ACC112 (cell line): ENCODE measurements around the gene STON2.

ENCODE experiments used
- H2AFZ ChIP-seq: fragments of 200-600 bp; sonication (generic); one replicate; pipeline ENCODE4 v1.6.0; 2017; ENCODE audit warnings: antibody characterized with exemption, low read length; ENCODE audit not compliant: unreplicated experiment
- H3K27ac ChIP-seq: fragments of 200-600 bp; sonication (generic); 2 replicates; pipeline ENCODE4 v1.5.1; 2014; ENCODE audit warnings: low read depth, mild to moderate bottlenecking, antibody characterized with exemption, low read length, moderate library complexity
- H3K27me3 ChIP-seq: fragments of 200-600 bp; sonication (generic); 2 replicates; pipeline ENCODE4 v1.6.1; 2014; ENCODE audit warnings: mild to moderate bottlenecking, antibody characterized with exemption, low read length, moderate library complexity, mixed read lengths; ENCODE audit not compliant: insufficient read depth
- H3K36me3 ChIP-seq: fragments of 200-600 bp; sonication (generic); 2 replicates; pipeline ENCODE4 v1.6.1; 2016; ENCODE audit warnings: mild to moderate bottlenecking, antibody characterized with exemption, low read length, moderate library complexity, mixed read lengths; ENCODE audit not compliant: insufficient read depth
- H3K4me1 ChIP-seq: fragments of 200-600 bp; sonication (generic); one replicate; pipeline ENCODE4 v1.6.1; 2016; ENCODE audit warnings: low read length, mixed read lengths; ENCODE audit not compliant: insufficient read depth, unreplicated experiment, control insufficient read depth
- H3K4me3 ChIP-seq: fragments of 200-600 bp; sonication (generic); 2 replicates; pipeline ENCODE4 v1.5.1; 2014; ENCODE audit warnings: mild to moderate bottlenecking, low read depth, low read length
- H3K79me2 ChIP-seq: fragments of 200-600 bp; sonication (generic); one replicate; pipeline ENCODE4 v1.6.0; 2016; ENCODE audit warnings: low read length; ENCODE audit not compliant: control insufficient read depth, unreplicated experiment, insufficient read depth

Gene STON2

DNA sequence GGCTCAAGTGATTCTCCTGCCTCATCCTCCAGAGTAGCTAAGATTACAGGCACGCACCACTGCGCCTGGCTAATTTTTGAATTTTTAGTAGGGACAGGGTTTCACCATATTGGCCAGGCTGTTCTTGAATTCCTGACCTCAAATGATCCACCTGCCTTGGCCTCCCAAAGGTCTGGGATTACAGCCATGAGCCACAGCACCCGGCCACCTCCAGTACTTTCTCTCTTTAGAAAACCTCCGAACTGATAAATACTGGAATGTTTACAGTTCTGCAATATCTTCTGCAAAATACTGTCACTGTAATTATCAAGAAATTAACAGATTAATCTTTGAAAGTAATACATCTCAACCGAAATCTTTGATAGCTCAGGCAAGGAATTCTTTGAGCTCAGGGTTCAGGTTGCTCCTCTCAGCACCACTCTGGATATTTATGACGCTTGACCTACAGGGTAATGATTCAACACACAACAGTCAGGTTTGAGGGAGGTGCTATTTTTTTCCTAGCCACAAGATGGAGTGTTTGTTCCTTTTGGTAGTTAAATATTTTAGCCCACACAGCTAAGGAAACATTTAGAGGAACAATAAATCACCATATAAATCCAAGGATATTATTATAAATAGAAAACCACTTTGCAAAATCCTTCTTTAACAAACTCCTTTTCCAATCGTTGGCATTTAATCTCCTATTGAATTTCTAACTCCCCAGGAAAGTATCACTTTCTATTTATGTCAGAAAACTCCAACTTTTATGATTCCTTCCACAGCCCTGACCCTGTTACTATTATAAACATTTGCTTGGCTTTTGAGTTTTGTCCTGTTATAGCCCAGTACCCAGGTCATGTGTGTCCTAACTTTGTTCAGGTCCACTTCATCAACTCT is 130.8 kb downstream of the STON2 start:
- Histone ChIP-seq H3K27ac (no peak overlapping the region), H3K4me1 (no peaks in the 10 kb centered on the region), H3K79me2 (no peaks in the 10 kb centered on the region), H3K27me3 (peaks cover 40% of the 10 kb centered on the region), H3K36me3 (no peaks in the 10 kb centered on the region), H3K4me3 (no peak overlapping the region), H2AFZ (no peak overlapping the region)

DNA sequence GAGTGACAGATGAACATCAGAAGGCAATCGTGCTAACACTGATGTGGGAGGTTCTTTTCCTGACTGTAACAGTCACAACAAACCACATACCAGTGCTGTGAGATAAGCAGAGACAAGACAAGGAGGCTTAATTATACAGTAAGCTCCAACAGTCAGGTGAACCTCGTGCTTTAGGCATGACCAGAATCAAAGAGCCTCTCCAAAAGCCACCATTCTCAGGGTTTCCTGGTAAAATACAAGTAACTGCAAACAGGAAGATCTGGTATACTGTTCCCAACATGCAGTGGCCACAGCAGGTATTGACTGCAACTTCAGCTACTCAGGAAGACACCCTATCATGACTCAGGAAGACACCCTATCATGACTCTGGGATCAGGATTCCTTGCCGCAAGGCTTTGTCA is 132.1 kb downstream of the STON2 start:
- H3K4me1 ChIP-seq, result no peaks in the 10 kb centered on the region

DNA sequence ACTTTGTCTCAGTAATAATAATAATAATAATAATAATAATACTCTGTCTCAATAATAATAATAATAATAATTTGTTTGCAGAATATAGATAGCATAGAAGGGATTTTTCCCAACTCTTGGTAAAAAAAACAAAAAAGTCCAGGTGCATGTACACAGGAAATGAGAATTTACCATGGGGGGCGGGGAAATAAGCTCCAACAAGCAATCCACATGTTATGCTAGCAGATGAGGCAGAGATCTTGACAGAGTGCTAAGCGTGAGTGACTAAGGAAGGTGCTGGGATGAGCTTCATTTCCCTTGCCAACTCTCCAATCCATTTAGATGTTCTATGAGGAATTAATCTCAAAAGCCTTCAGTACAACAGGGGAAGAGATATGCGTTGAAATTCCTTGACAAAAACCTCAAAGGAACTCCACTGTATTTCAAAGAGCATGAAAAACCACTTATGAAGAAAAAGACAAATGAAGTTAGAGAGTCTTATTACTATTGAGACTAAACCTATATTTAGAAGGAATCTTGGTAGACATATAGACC is 134.4 kb downstream of the STON2 start:
- no peak overlapping the region for H3K27ac ChIP-seq
- no peaks in the 10 kb centered on the region for H3K36me3 ChIP-seq
- no peak overlapping the region for H2AFZ ChIP-seq
- H3K27me3 ChIP-seq, result peaks cover 34% of the 10 kb centered on the region
- no peaks in the 10 kb centered on the region for H3K4me1 ChIP-seq
- no peaks in the 10 kb centered on the region for H3K79me2 ChIP-seq
- no peak overlapping the region for H3K4me3 ChIP-seq

More for the DNA sequence above, 132.1 kb downstream of the STON2 start:
- Histone ChIP-seq H3K27ac (no peak overlapping the region), H3K4me3 (no peak overlapping the region), H3K79me2 (no peaks in the 10 kb centered on the region), H2AFZ (no peak overlapping the region), H3K27me3 (peaks cover 39% of the 10 kb centered on the region), H3K36me3 (no peaks in the 10 kb centered on the region)

DNA sequence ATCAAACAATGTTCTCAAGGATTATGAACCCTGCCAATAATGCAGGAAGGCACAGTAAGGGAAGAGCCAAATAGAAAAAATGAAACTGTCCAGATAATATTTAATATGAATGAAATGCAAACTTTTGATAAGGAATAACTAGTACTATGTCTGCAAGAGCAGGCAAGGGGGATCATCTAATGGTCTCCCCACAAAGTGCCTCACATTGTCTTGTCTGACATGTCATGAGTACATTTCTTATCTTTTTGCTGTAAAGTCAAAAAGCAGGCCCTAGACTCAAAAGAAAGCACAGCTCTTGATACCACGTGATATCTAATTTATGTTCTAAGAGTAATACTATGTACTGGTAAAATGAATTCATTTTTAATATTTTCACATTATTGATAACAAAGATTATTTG is 135.5 kb downstream of the STON2 start:
- Histone ChIP-seq H3K27ac (no peak overlapping the region), H3K27me3 (peaks cover 38% of the 10 kb centered on the region), H3K4me1 (no peaks in the 10 kb centered on the region), H3K36me3 (no peaks in the 10 kb centered on the region), H3K4me3 (no peak overlapping the region), H3K79me2 (no peaks in the 10 kb centered on the region), H2AFZ (no peak overlapping the region)

DNA sequence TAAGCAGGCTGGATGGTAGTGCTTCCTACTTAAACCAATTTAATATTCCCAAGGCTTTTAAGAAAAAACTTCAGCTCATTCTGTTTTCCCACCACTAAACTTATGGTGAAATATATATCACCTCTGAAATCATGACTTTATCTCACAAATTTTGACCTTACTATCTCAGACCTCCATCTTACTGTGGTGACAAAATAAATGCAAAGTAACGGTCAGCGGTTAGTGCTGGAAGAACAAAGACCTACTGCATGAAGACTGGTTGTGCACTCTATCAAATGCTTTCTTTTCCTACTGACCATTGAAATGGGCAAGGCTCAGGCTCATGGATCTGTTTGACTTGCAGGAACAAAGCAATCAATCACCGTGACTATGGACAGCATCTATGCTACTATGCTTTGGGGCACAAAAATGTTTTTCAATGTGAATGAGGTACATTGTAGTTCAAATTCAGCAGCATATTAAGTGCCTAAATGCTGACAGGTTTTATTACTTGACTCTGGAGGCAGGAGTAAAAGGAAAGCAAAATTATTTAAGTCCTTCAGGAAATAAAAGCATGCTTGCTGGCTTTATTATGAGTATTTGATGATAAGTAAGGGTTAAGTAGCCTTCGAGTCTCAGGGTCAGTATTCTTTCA is 136.2 kb downstream of the STON2 start:
- H2AFZ ChIP-seq, result no peak overlapping the region
- no peaks in the 10 kb centered on the region for H3K4me1 ChIP-seq
- no peak overlapping the region for H3K27ac ChIP-seq
- H3K79me2 ChIP-seq, result no peaks in the 10 kb centered on the region
- H3K4me3 ChIP-seq, result no peak overlapping the region
- H3K36me3 ChIP-seq, result no peaks in the 10 kb centered on the region
- peaks cover 42% of the 10 kb centered on the region for H3K27me3 ChIP-seq

DNA sequence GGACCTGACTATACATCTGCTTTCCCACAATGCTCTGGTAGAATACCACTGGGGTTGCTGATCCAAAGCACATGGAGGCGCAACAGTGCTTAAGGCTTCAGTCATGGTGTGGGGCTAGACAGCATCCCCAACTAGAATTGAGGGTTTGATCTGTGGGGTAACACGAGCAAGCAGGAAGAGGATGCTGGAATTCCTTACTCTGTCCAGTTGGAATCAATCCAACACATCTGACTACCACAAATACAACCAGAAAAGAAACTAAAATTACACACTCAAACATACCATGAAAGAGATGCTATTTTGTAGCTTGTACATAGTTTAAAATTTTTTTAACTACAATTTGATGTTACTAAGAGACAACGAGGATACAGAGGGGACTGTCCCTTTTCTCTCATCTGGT is 138.9 kb downstream of the STON2 start:
- Histone ChIP-seq H3K27ac (no peak overlapping the region), H3K36me3 (no peaks in the 10 kb centered on the region), H3K27me3 (peaks cover 21% of the 10 kb centered on the region), H3K4me3 (no peak overlapping the region), H2AFZ (no peak overlapping the region), H3K4me1 (no peaks in the 10 kb centered on the region), H3K79me2 (no peaks in the 10 kb centered on the region)

DNA sequence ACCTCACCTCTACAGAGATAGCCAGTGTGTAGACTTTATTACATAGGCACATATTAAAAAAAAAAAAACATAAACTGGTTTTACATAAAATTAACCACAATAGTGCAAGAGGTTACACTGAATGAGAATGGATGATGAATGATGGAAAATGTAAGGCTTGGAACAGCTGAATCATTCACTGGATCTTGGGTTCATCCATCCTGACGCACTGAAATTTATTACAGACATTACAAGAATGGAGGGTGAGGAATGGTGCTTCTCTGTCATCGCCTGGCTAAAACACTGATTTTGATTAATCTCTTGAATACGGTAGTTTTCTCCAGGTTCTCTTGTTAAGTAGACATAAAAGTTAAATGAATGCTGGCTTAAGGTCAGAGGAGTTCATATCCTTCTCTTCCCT is 139.4 kb downstream of the STON2 start:
- Histone ChIP-seq H3K27me3 (peaks cover 20% of the 10 kb centered on the region), H3K79me2 (no peaks in the 10 kb centered on the region), H3K36me3 (no peaks in the 10 kb centered on the region), H3K27ac (no peak overlapping the region), H3K4me1 (no peaks in the 10 kb centered on the region), H3K4me3 (no peak overlapping the region), H2AFZ (no peak overlapping the region)

DNA sequence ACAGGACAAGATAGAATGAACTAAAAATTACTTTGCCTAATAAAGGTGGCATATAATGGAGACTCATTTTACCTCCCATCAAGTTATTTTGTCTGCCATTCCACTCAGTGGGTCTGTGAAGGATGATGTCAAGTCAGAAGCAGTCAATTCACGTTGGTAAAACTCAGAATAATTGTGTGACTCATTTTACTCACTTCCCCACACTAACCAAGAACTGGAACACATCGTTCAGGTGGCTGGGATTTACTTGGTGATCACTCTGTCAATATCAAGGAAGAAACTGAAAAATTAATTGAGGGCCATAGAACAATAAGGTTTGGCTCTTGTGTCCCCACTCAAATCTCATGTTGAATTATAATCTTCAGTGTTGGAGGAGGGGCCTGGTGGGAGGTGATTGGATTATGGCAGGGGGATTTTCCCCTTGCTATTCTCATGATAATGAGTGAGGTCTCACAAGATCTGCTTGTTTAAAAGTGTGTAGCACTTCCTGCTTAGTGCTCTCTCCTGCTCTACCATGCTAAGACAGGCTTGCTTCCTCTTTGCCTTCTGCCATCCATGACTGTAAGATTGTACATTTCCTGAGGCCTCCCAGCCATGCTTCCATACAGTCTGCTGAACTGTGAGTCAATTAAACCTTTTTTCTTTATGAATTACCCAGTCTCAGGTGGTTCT is 143.7 kb downstream of the STON2 start:
- H3K27me3 ChIP-seq, result peaks cover 26% of the 10 kb centered on the region
- no peak overlapping the region for H3K27ac ChIP-seq
- H3K79me2 ChIP-seq, result no peaks in the 10 kb centered on the region
- H3K4me3 ChIP-seq, result no peak overlapping the region
- H3K36me3 ChIP-seq, result no peaks in the 10 kb centered on the region
- H2AFZ ChIP-seq, result no peak overlapping the region
- H3K4me1 ChIP-seq, result no peaks in the 10 kb centered on the region

DNA sequence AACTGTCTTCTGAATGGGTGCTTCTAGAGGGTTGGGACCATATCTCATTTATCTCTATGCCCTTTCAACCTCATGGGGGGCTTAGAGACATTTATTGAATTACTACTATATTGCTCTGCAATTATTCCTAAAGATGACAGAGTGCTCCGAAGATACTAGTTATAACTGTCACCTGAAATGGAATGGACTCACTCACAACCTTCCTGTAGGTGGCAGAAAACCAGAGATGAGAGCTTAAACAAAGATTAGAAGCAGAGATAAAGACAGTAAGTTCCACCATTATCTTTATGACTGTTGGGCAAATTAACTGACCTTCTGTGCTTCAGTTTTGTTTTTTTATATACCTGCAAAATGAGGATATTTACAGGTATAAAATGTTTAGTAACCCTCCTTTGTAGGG is 147.8 kb downstream of the STON2 start:
- Histone ChIP-seq H3K4me1 (no peaks in the 10 kb centered on the region), H3K27ac (no peak overlapping the region), H3K27me3 (peaks cover 19% of the 10 kb centered on the region), H3K79me2 (no peaks in the 10 kb centered on the region), H3K4me3 (no peak overlapping the region), H2AFZ (no peak overlapping the region), H3K36me3 (no peaks in the 10 kb centered on the region)

DNA sequence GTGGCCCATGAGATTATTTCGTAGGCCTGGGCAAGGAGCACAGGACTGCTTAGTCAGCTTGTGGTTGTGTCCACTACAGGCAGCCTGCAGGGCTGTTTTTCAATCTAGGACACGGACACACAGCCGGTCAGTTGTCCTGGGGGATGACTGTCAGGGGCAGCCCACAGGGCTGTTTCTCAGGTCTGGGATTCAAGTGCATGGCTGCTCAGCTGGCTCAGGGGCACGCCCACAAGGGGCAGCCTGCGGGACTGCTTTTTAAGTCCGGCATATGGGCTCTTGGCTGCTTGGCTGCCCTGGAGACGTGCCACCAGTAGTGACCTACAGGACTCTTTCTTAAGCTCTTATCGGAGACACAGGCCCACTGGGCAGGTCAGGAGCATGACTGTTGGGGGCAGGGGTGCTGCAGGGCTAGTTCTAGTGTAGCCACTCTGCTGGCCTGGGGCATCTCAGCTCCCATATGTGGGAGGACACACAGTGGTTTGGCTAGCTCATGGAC is 152.8 kb downstream of the STON2 start:
- Histone ChIP-seq H2AFZ (no peak overlapping the region), H3K27me3 (no peaks in the 10 kb centered on the region; the same call in 1 of the 2 replicates), H3K79me2 (no peaks in the 10 kb centered on the region), H3K27ac (no peak overlapping the region), H3K4me1 (no peaks in the 10 kb centered on the region), H3K4me3 (no peak overlapping the region), H3K36me3 (no peaks in the 10 kb centered on the region)
